Kidney (tissue), 14 donors: ENCODE data around the gene PLB1. TPM values are rescaled to one million over a fixed set of nuclear protein-coding genes. Genes with fewer than 3 reads are reported as not detected.
A peak's percentile ranks its signal among the peaks of the same experiment; 100 is the strongest.

Source experiments
- DNase-seq, 5 donors: peaks; one replicate each; pipeline ENCODE4 v3.0.0-alpha.2; 2013 to 2020
- FAIRE-seq: peaks from 2 replicates; lab custom pipeline; 2012; peaks lifted over from hg19 to GRCh38; lab: Jason Lieb, UNC
- H3K27ac ChIP-seq, 2 donors: one replicate each; pipeline ENCODE4 v1.7.0; 2013; ENCODE audit warnings: low read depth in 2 of 2, low read length in 2 of 2, inconsistent platforms in 1 of 2
- H3K27me3 ChIP-seq: one replicate; pipeline ENCODE4 v1.7.1; 2013; ENCODE audit warnings: low read length, inconsistent platforms; ENCODE audit not compliant: control insufficient read depth, insufficient read depth
- H3K36me3 ChIP-seq, 3 donors: one replicate each; pipeline versions ENCODE4 v1.7.0 to v1.7.1; 2013; ENCODE audit warnings: low read length in 3 of 3, control low read depth in 1 of 3, inconsistent platforms in 1 of 3; ENCODE audit not compliant: insufficient read depth in 3 of 3, control insufficient read depth in 2 of 3
- H3K4me1 ChIP-seq, 3 donors: one replicate each; pipeline versions ENCODE4 v1.7.0 to v1.7.1; 2013; ENCODE audit warnings: low read length in 3 of 3, inconsistent platforms in 1 of 3, low read depth in 1 of 3; ENCODE audit not compliant: control insufficient read depth in 2 of 3, insufficient read depth in 2 of 3
- H3K4me3 ChIP-seq, 3 donors: one replicate each; pipeline versions ENCODE4 v1.7.0 to v1.8.1; 2013; ENCODE audit warnings: low read length in 3 of 3, control low read depth in 1 of 3, inconsistent platforms in 1 of 3
- H3K9ac ChIP-seq, 3 donors: one replicate each; pipeline versions ENCODE4 v1.7.0 to v1.7.1; 2013; ENCODE audit warnings: low read length in 3 of 3, control low read depth in 1 of 3, inconsistent platforms in 1 of 3
- H3K9me3 ChIP-seq, 3 donors: one replicate each; pipeline versions ENCODE4 v1.7.0 to v1.7.1; 2013; ENCODE audit warnings: low read length in 3 of 3, control low read depth in 1 of 3, inconsistent platforms in 1 of 3; ENCODE audit not compliant: control insufficient read depth in 2 of 3, insufficient read depth in 1 of 3
- intact Hi-C: fragments of 100-400 bp; cut with DNase I; formaldehyde crosslinking; loops from one replicate; pipeline ENCODE4 v1.11.1; 2022
- polyA plus RNA-seq: library from polyadenylated mRNA; stranded (reverse); fragments of 350-450 nt; fragmentation: Illumina TruSeq; extraction: RNeasy Lipid Tissue Mini Kit (QIAGEN cat#74804); gene quantifications from one replicate; pipeline ENCODE4 v1.2.3, GENCODE V29; 2014; ENCODE audit warnings: low read depth, low replicate concordance; ENCODE audit not compliant: insufficient read depth
- total RNA-seq: library from RNA; stranded (reverse); fragmentation: NEBNext Ultra II Directional; extraction: Animal tissue kit (Norgen Biotek cat#: 25700); gene quantifications from one replicate; pipeline ENCODE4 v1.2.1, GENCODE V29; 2021
- TF ChIP-seq, protein P1 (sequence below): IDR thresholded peaks from 3 replicates; pipeline ENCODE4 v1.5.1; 2012; ENCODE audit warnings: mild to moderate bottlenecking, moderate library complexity, borderline replicate concordance; ENCODE audit not compliant: insufficient read depth; ENCODE audit errors: extremely low read depth
- donor health status: control.
- donor health status: control.
- donor health status: control.
- donor health status: control.
- donor health status: control.
- donor health status: DM: yes; HTN: yes; CAD: no.
- donor health status: Normal renal cell carcinoma (clear cell type).

Gene PLB1
- total and polyA plus RNA-seq, 2 donors from 2014 or later, result 0.95 to 6.8 TPM

DNA sequence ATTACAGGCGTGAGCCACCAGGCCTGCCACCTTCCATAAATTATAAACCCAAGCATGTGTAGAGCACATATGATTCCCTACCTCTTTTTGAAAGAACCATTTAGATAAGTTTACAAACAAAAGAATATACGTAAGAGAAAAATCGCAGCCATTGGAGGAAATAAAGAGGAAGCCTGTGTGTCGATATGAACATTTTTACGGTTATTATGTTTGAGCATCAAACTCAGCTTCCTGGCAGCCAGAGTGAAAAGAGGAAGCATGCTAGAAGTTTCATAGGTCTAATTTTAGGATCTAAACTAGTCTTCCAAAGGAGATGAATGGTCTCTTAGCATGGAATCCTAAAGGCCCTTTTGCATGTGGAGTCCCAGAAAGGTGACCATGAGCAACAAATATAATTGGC, 104.3 kb downstream of the PLB1 start:
- Histone ChIP-seq H3K27me3 (no peaks in the 10 kb centered on the region), H3K27ac (no peak overlapping the region), H3K36me3 (no peaks in the 10 kb centered on the region), H3K4me3 (no peak overlapping the region), H3K4me1 (peaks cover 0 to 4% (median 0%) of the 10 kb centered on the region in 3 donors), H3K9me3 (no peaks in the 10 kb centered on the region), H3K9ac (no peak overlapping the region)
- FAIRE-seq (no peak), DNase-seq (no peak)
- TF ChIP-seq, protein P1, sequence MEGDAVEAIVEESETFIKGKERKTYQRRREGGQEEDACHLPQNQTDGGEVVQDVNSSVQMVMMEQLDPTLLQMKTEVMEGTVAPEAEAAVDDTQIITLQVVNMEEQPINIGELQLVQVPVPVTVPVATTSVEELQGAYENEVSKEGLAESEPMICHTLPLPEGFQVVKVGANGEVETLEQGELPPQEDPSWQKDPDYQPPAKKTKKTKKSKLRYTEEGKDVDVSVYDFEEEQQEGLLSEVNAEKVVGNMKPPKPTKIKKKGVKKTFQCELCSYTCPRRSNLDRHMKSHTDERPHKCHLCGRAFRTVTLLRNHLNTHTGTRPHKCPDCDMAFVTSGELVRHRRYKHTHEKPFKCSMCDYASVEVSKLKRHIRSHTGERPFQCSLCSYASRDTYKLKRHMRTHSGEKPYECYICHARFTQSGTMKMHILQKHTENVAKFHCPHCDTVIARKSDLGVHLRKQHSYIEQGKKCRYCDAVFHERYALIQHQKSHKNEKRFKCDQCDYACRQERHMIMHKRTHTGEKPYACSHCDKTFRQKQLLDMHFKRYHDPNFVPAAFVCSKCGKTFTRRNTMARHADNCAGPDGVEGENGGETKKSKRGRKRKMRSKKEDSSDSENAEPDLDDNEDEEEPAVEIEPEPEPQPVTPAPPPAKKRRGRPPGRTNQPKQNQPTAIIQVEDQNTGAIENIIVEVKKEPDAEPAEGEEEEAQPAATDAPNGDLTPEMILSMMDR, result no peak
- intact Hi-C loops, result no loop called here

DNA sequence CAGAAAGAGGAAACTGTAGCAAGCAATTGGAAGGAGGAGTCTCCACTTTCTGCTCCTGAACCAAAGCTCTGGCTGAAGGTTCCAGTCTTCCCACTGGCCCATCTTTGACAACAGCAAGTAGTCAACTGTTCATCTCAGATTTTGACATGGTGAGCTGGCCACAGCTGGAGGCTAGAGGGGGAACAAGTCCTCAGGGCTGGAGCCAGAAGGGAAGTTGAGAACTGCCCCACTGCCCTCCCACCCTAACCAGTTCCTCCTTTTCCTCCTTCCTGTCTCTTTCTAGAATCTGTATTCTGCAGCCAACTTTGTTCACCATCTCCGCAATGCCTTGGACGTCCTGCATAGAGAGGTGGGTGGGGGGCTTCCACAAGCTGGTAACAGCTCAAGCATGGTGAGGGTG, 105.8 kb downstream of the PLB1 start:
- Histone ChIP-seq H3K27ac (peak overlapping the region in 1 of 2 donors; percentile 41), H3K36me3 (no peaks in the 10 kb centered on the region), H3K9me3 (no peaks in the 10 kb centered on the region), H3K4me3 (no peak overlapping the region), H3K9ac (no peak overlapping the region), H3K27me3 (no peaks in the 10 kb centered on the region), H3K4me1 (peaks cover 0 to 4% (median 0%) of the 10 kb centered on the region in 3 donors)
- intact Hi-C loops, result no loop called here
- TF ChIP-seq, protein P1, result no peak
- FAIRE-seq (no peak), DNase-seq (no peak)

DNA sequence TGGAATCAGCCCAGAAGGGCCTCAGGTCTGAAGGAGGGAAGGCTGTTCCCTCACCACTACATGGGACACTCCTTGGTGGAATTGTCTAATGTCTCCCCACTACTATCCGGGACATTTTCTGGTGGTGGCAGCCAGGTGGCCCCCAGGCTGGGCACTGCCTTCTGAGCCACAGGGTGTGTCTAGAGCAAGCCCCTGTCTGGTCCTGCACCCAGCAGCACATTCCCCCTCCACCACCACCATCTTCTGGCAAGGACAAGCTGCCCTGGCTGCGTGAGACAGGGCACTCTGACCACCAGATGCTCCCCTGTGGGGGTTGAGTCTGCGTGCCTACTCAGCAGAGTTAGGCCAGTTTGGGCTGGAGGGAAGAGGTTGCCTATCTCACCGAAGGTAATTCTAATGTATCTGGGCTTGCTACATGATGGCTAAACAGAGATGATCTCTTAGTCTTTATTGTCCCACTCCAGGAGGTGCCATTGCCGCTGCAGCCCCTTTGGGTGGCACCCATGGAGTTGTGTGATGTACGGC, 106.3 kb downstream of the PLB1 start:
- no peak for FAIRE-seq
- peaks cover 0 to 6% (median 0%) of the 10 kb centered on the region in 3 donors for H3K4me1 ChIP-seq
- no peak overlapping the region for H3K27ac ChIP-seq
- DNase-seq, result no peak
- no peaks in the 10 kb centered on the region for H3K36me3 ChIP-seq
- TF ChIP-seq, protein P1, result no peak
- no peak overlapping the region for H3K9ac ChIP-seq
- no peaks in the 10 kb centered on the region for H3K9me3 ChIP-seq
- intact Hi-C loops, result no loop called here
- no peaks in the 10 kb centered on the region for H3K27me3 ChIP-seq
- H3K4me3 ChIP-seq, result no peak overlapping the region
